ENCODE measurements around the gene HPGD.

- TF ChIP-seq CTCF (IDR thresholded peaks at IDR 0.05; ENCODE audit: control extremely low read depth in 1 of 3, insufficient read depth in 1 of 3, low read depth in 1 of 3, low read length in 3 of 3) (no peak), YY1 (IDR thresholded peaks at IDR 0.05; ENCODE audit: low read depth, low read length) (no peak), MAX (IDR thresholded peaks at IDR 0.05) (no peak), POLR2A (IDR thresholded peaks at IDR 0.05; ENCODE audit: control extremely low read depth in 1 of 2, low read depth in 2 of 2, low read length in 2 of 2) (no peak), GABPA (IDR thresholded peaks at IDR 0.05; ENCODE audit: borderline replicate concordance, insufficient read depth, low read length) (no peak), ASH2L (IDR thresholded peaks at IDR 0.05; ENCODE audit: low read length) (no peak), POLR2AphosphoS5 (IDR thresholded peaks at IDR 0.05; ENCODE audit: low read depth, low read length) (no peak), RAD21 (IDR thresholded peaks at IDR 0.05 in 1 of 2, conservative IDR thresholded peaks at IDR 0.05 in 1 of 2; ENCODE audit: low read depth in 2 of 2, low read length in 2 of 2) (no peak)
These were observed 4.5 kb downstream of the HPGD start for GRCh38 chr4:174517502-174518445.
